Natural killer cell (primary cell): Measurements from ENCODE around the gene TRIP12. TPM values are rescaled to one million over a fixed set of nuclear protein-coding genes. Genes with fewer than 3 reads are reported as not detected.

ENCODE experiments used
- ATAC-seq, 3 donors: fragments of 150-1000 bp in 2 of 3; fragments of 200-7000 bp in 1 of 3; cut with Tn5 transposase; 1 replicate in 1 of 3; 2 replicates in 2 of 3; pipeline ENCODE4 v1.10.0; 2021; ENCODE audit warnings: mild to moderate bottlenecking in 2 of 3, moderate library complexity in 2 of 3
- DNase-seq, 2 donors: peaks; one replicate each; pipeline versions ENCODE4 v3.0.0 to v3.0.0-alpha.2; 2013 to 2021; ENCODE audit warnings: mixed read lengths in 1 of 2
- H3K27ac ChIP-seq: one replicate; pipeline ENCODE4 v1.5.1; 2013; ENCODE audit warnings: mild to moderate bottlenecking, low read length
- H3K27me3 ChIP-seq: one replicate; pipeline ENCODE4 v1.6.1; 2013; ENCODE audit warnings: low read length; ENCODE audit not compliant: control insufficient read depth, insufficient read depth
- H3K36me3 ChIP-seq: one replicate; pipeline ENCODE4 v1.6.1; 2013; ENCODE audit warnings: low read length; ENCODE audit not compliant: control insufficient read depth, insufficient read depth
- H3K4me1 ChIP-seq: one replicate; pipeline ENCODE4 v1.6.1; 2013; ENCODE audit warnings: low read length; ENCODE audit not compliant: control insufficient read depth, insufficient read depth
- H3K4me3 ChIP-seq: one replicate; pipeline ENCODE4 v1.5.1; 2013; ENCODE audit warnings: low read length
- H3K9me3 ChIP-seq: one replicate; pipeline ENCODE4 v1.6.1; 2013; ENCODE audit warnings: low read length; ENCODE audit not compliant: control insufficient read depth, insufficient read depth
- H3K27ac Mint-ChIP-seq, 2 donors: one replicate each; pipeline ENCODE4 v1.8.0; 2022; ENCODE audit warnings: mild to moderate bottlenecking in 2 of 2, mixed read lengths in 2 of 2, moderate library complexity in 1 of 2
- H3K27me3 Mint-ChIP-seq, 2 donors: one replicate each; pipeline ENCODE4 v1.8.0; 2022; ENCODE audit warnings: low read depth in 2 of 2, mixed read lengths in 2 of 2
- H3K36me3 Mint-ChIP-seq: one replicate; pipeline ENCODE4 v1.8.0; 2022; ENCODE audit warnings: mixed read lengths
- H3K4me1 Mint-ChIP-seq, 2 donors: one replicate each; pipeline ENCODE4 v1.8.0; 2022; ENCODE audit warnings: mixed read lengths in 2 of 2
- H3K4me3 Mint-ChIP-seq: one replicate; pipeline ENCODE4 v1.8.0; 2022; ENCODE audit warnings: mild to moderate bottlenecking, moderate library complexity, mixed read lengths
- H3K9me3 Mint-ChIP-seq, 2 donors: one replicate each; pipeline ENCODE4 v1.8.0; 2022; ENCODE audit warnings: mixed read lengths in 2 of 2
- CTCF ChIP-seq: fragments of 200-600 bp; IDR thresholded peaks from one replicate; pipeline ENCODE4 v1.8.0; 2022; ENCODE audit warnings: antibody characterized with exemption
- WGBS: methylation state at CpG from one replicate; pipeline ENCODE4 v1.1.7; 2013; ENCODE audit warnings: missing lambda C conversion rate; ENCODE audit not compliant: insufficient coverage; 5-methylcytosine and 5-hydroxymethylcytosine counted together
- intact Hi-C: fragments of 100-400 bp; cut with micrococcal nuclease; formaldehyde crosslinking; loops from one replicate; pipeline ENCODE4 v1.14.2; 2022
- total RNA-seq, 4 donors: library from RNA; stranded (reverse); fragments of 120-200 nt in 1 of 4; gene quantifications; one replicate each; pipeline versions ENCODE4 v1.2.3 to v1.2.4, GENCODE V29; 2013 to 2022

Gene TRIP12
- total RNA-seq, 3 donors from 2014 or later (not counting 1 experiment from before 2014, with no cell fraction given): 295 to 351 (median 325) TPM

GRCh38 chr2:229945975-229946374 is 24.2 kb upstream of the TRIP12 start:
- H3K36me3 ChIP-seq: no peaks in the 10 kb centered on the region
- DNase-seq (no peak), ATAC-seq (no peak)
- no peaks in the 10 kb centered on the region for H3K27me3 ChIP-seq
- Mint-ChIP-seq H3K27ac (no peak overlapping the region), H3K27me3 (no peaks in the 10 kb centered on the region), H3K36me3 (no peaks in the 10 kb centered on the region), H3K4me3 (no peak overlapping the region), H3K4me1 (no peaks in the 10 kb centered on the region), H3K9me3 (no peaks in the 10 kb centered on the region)
- WGBS: 93% methylated on average over 8 of the region's 8 CpGs
- no peaks in the 10 kb centered on the region for H3K9me3 ChIP-seq
- H3K27ac ChIP-seq: no peak overlapping the region
- no peak overlapping the region for H3K4me3 ChIP-seq
- intact Hi-C loops: no loop called here
- no peaks in the 10 kb centered on the region for H3K4me1 ChIP-seq
- no peak for TF ChIP-seq CTCF

- H3K4me3 Mint-ChIP-seq: no peak overlapping the region
- Histone ChIP-seq H3K9me3 (no peaks in the 10 kb centered on the region), H3K27me3 (no peaks in the 10 kb centered on the region), H3K27ac (no peak overlapping the region), H3K4me1 (no peaks in the 10 kb centered on the region), H3K4me3 (no peak overlapping the region), H3K36me3 (no peaks in the 10 kb centered on the region)
- no peaks in the 10 kb centered on the region for H3K4me1 Mint-ChIP-seq
- no peaks in the 10 kb centered on the region for H3K36me3 Mint-ChIP-seq
- H3K27me3 Mint-ChIP-seq: no peaks in the 10 kb centered on the region
- ATAC-seq (no peak), DNase-seq (no peak)
- H3K27ac Mint-ChIP-seq: no peak overlapping the region
- no peak for TF ChIP-seq CTCF
- intact Hi-C loops: no loop called here
- whole genome bisulfite sequencing: 48% methylated on average over 2 of the region's 5 CpGs
- H3K9me3 Mint-ChIP-seq: no peaks in the 10 kb centered on the region
These were observed 22.1 kb upstream of the TRIP12 start for GRCh38 chr2:229943770-229944449.

- H3K27ac Mint-ChIP-seq: no peak overlapping the region
- H3K4me1 Mint-ChIP-seq: no peaks in the 10 kb centered on the region
- 88% methylated on average over 2 of the region's 2 CpGs for WGBS
- TF ChIP-seq CTCF: no peak
- H3K9me3 Mint-ChIP-seq: no peaks in the 10 kb centered on the region
- no peak overlapping the region for H3K4me3 Mint-ChIP-seq
- Histone ChIP-seq H3K36me3 (no peaks in the 10 kb centered on the region), H3K9me3 (no peaks in the 10 kb centered on the region), H3K27ac (no peak overlapping the region), H3K4me3 (no peak overlapping the region), H3K27me3 (no peaks in the 10 kb centered on the region), H3K4me1 (no peaks in the 10 kb centered on the region)
- no peaks in the 10 kb centered on the region for H3K27me3 Mint-ChIP-seq
- DNase-seq (no peak), ATAC-seq (no peak)
- intact Hi-C loops: no loop called here
- H3K36me3 Mint-ChIP-seq: no peaks in the 10 kb centered on the region
These were observed 21.4 kb upstream of the TRIP12 start for GRCh38 chr2:229943171-229943570.

GRCh38 chr2:229942671-229943070 is 20.9 kb upstream of the TRIP12 start:
- H3K27me3 ChIP-seq: no peaks in the 10 kb centered on the region
- ATAC-seq: no peak
- H3K36me3 ChIP-seq: no peaks in the 10 kb centered on the region
- H3K27me3 Mint-ChIP-seq: no peaks in the 10 kb centered on the region
- TF ChIP-seq CTCF: no peak
- H3K4me3 Mint-ChIP-seq: no peak overlapping the region
- no peak overlapping the region for H3K4me3 ChIP-seq
- H3K27ac Mint-ChIP-seq: no peak overlapping the region
- H3K4me1 ChIP-seq: no peaks in the 10 kb centered on the region
- H3K27ac ChIP-seq: no peak overlapping the region
- no peaks in the 10 kb centered on the region for H3K4me1 Mint-ChIP-seq
- H3K9me3 ChIP-seq: no peaks in the 10 kb centered on the region
- DNase-seq: no peak
- intact Hi-C loops: no loop called here
- WGBS: 90% methylated on average over 8 of the region's 8 CpGs
- H3K36me3 Mint-ChIP-seq: no peaks in the 10 kb centered on the region
- no peaks in the 10 kb centered on the region for H3K9me3 Mint-ChIP-seq
